HepG2 (cell line): Measurements from ENCODE around the gene CASKIN2. TPM values are rescaled to one million over a fixed set of nuclear protein-coding genes. Genes with fewer than 3 reads are reported as not detected.

Source experiments
- BCL3 ChIP-seq: sonication (generic); formaldehyde crosslinking; IDR thresholded peaks from 2 replicates; pipeline ENCODE4 v1.5.1; 2020; ENCODE audit warnings: mild to moderate bottlenecking, missing genetic modification reagents, moderate library complexity
- CERS6 ChIP-seq: sonication (generic); formaldehyde crosslinking; IDR thresholded peaks from 2 replicates; pipeline ENCODE4 v1.5.0; 2020; ENCODE audit warnings: missing genetic modification reagents
- GABPB1 ChIP-seq: IDR thresholded peaks from 2 replicates; pipeline ENCODE4 v1.6.1; 2016; ENCODE audit warnings: mild to moderate bottlenecking, missing genetic modification reagents, moderate library complexity, missing compliant biosample characterization
- GLI4 ChIP-seq: sonication (generic); formaldehyde crosslinking; IDR thresholded peaks from 2 replicates; pipeline ENCODE4 v1.5.1; 2020; ENCODE audit warnings: missing genetic modification reagents, mild to moderate bottlenecking, moderate library complexity, borderline replicate concordance
- KLF11 ChIP-seq: IDR thresholded peaks from 2 replicates; pipeline ENCODE4 v1.6.1; 2016; ENCODE audit warnings: missing compliant biosample characterization
- MBD4 ChIP-seq: IDR thresholded peaks from 2 replicates; pipeline ENCODE4 v1.6.1; 2012; ENCODE audit warnings: low read length, inconsistent platforms, borderline replicate concordance
- MLX ChIP-seq: IDR thresholded peaks from 2 replicates; pipeline ENCODE4 v1.6.1; 2016
- NR3C1 ChIP-seq: sonication (generic); formaldehyde crosslinking; IDR thresholded peaks from 2 replicates; pipeline ENCODE4 v1.4.0; 2020; ENCODE audit warnings: missing genetic modification reagents
- RARA ChIP-seq: IDR thresholded peaks from 2 replicates; pipeline ENCODE4 v1.6.1; 2016; ENCODE audit warnings: missing genetic modification reagents, missing compliant biosample characterization
- RNF2 ChIP-seq: fragments of 450-650 bp; conservative IDR thresholded peaks from 2 replicates; pipeline ENCODE4 v1.6.1; 2016; ENCODE audit warnings: low read depth
- STAT5B ChIP-seq: sonication (generic); formaldehyde crosslinking; IDR thresholded peaks from 2 replicates; pipeline ENCODE4 v1.4.0; 2020; ENCODE audit warnings: missing genetic modification reagents
- ZBTB7B ChIP-seq: sonication (generic); formaldehyde crosslinking; IDR thresholded peaks from 2 replicates; pipeline ENCODE4 v1.4.0; 2020; ENCODE audit warnings: missing genetic modification reagents
- ZNF234 ChIP-seq: sonication (generic); formaldehyde crosslinking; conservative IDR thresholded peaks from 2 replicates; pipeline ENCODE4 v1.5.1; 2020; ENCODE audit warnings: mild to moderate bottlenecking, missing genetic modification reagents
- ZNF407 ChIP-seq: sonication (generic); formaldehyde crosslinking; IDR thresholded peaks from one replicate; pipeline ENCODE4 v1.5.1; 2020; ENCODE audit warnings: mild to moderate bottlenecking, missing genetic modification reagents; ENCODE audit errors: not compliant biosample characterization
- ZNF768 ChIP-seq: sonication (generic); formaldehyde crosslinking; IDR thresholded peaks from 2 replicates; pipeline ENCODE4 v1.4.0; 2020; ENCODE audit warnings: missing genetic modification reagents
- polyA plus RNA-seq, 8 experiments: library from polyadenylated mRNA; depleted of rRNA in 3 of 8; stranded (reverse) in 7 of 8; unstranded in 1 of 8; fragments of >200 nt; fragmentation: Illumina TruSeq in 4 of 8; extraction: Trizol in 4 of 8; gene quantifications; 2 replicates each; pipeline versions ENCODE4 v1.2.1 to v1.2.3, GENCODE V29; 2011 to 2016; ENCODE audit warnings: low read depth in 4 of 8, missing spikeins in 1 of 8, mixed read lengths in 1 of 8; ENCODE audit not compliant: insufficient read depth in 1 of 8
- total RNA-seq, 5 experiments: library from RNA; depleted of rRNA; stranded (reverse); fragments of >200 nt; fragmentation: Illumina TruSeq; extraction: Trizol; gene quantifications; 2 replicates each; pipeline ENCODE4 v1.2.3, GENCODE V29; 2016; ENCODE audit warnings: low read depth in 1 of 5

CASKIN2 gene
- total and polyA plus RNA-seq, 2 of the 13 experiments (the other 11 are each of a cell fraction or from before 2014, with no cell fraction given) = 5.2 to 7.8 TPM

GRCh38 chr17:75525806-75526554 lies 10.6 kb upstream of the CASKIN2 start (continued):
- TF ChIP-seq ZNF407 (CRISPR knock-in tag) = peak; percentile 85
- TF ChIP-seq GABPB1 (CRISPR knock-in tag) = peak; percentile 57; the same call in 1 of the 2 replicates
- peak; percentile 64 for TF ChIP-seq BCL3 (CRISPR knock-in tag)
- peak; percentile 66 for TF ChIP-seq ZBTB7B (CRISPR knock-in tag)
- 0 out of 2 replicates have a peak, but pooled peaks have one; percentile 10 for TF ChIP-seq MLX (CRISPR knock-in tag)
- no peak for TF ChIP-seq KLF11 (CRISPR knock-in tag)
- TF ChIP-seq ZNF768 (CRISPR knock-in tag) = peak; percentile 44; the same call in 1 of the 2 replicates
- 0 out of 2 replicates have a peak, but pooled peaks have one; percentile 43 for TF ChIP-seq ZNF234
- TF ChIP-seq NR3C1 = no peak
- TF ChIP-seq STAT5B (CRISPR knock-in tag) = no peak
- TF ChIP-seq MBD4 = no peak
- TF ChIP-seq CERS6 (CRISPR knock-in tag) = no peak; the same call in 1 of the 2 replicates
- peak; percentile 69; the same call in 1 of the 2 replicates for TF ChIP-seq GLI4
- no peak; the same call in none of the 2 replicates for TF ChIP-seq RNF2
- no peak for TF ChIP-seq RARA (CRISPR knock-in tag)
